HFFc6 (cell line): ENCODE results near the gene ERBB4. TPM values are rescaled to one million over a fixed set of nuclear protein-coding genes. Genes with fewer than 3 reads are reported as not detected.

Source experiments
- DNase-seq: peaks from one replicate; pipeline ENCODE4 v3.0.0-alpha.2; 2018
- H3K27ac Mint-ChIP-seq: 2 replicates; pipeline ENCODE4 v1.8.0; 2020; ENCODE audit warnings: mild to moderate bottlenecking, mixed read lengths
- H3K27me3 Mint-ChIP-seq: 2 replicates; pipeline ENCODE4 v1.8.0; 2021; ENCODE audit warnings: mild to moderate bottlenecking, moderate library complexity, mixed read lengths; ENCODE audit not compliant: insufficient read depth
- H3K36me3 Mint-ChIP-seq: 2 replicates; pipeline ENCODE4 v1.8.0; 2021; ENCODE audit warnings: low read depth, mixed read lengths
- H3K4me1 Mint-ChIP-seq: 2 replicates; pipeline ENCODE4 v1.8.0; 2020; ENCODE audit warnings: low read depth, mixed read lengths
- H3K4me3 Mint-ChIP-seq: 2 replicates; pipeline ENCODE4 v1.8.0; 2020; ENCODE audit warnings: mild to moderate bottlenecking, moderate library complexity, mixed read lengths
- H3K9me3 Mint-ChIP-seq: 2 replicates; pipeline ENCODE4 v1.8.0; 2020; ENCODE audit warnings: mild to moderate bottlenecking, mixed read lengths
- CTCF ChIP-seq: fragments of 200-600 bp; sonication (generic); IDR thresholded peaks from 2 replicates; pipeline ENCODE4 v1.5.0; 2021; ENCODE audit warnings: antibody characterized with exemption, mild to moderate bottlenecking
- total RNA-seq, 6 experiments: library from RNA; stranded (reverse); fragmentation: NEBNext Ultra II Directional; extraction: Animal tissue kit (Norgen Biotek cat#: 25700); gene quantifications; 2 replicates in 1 of 6; 3 replicates in 5 of 6; pipeline ENCODE4 v1.2.3, GENCODE V29; 2021

ERBB4 gene
- total RNA-seq, 6 experiments from 2014 or later = not detected

- Mint-ChIP-seq H3K4me3 (no peak overlapping the region), H3K27me3 (no peaks in the 10 kb centered on the region), H3K27ac (no peak overlapping the region), H3K36me3 (no peaks in the 10 kb centered on the region), H3K9me3 (peaks cover 17% of the 10 kb centered on the region; the same call in 1 of the 2 replicates), H3K4me1 (no peaks in the 10 kb centered on the region)
- no peak for DNase-seq
- no peak for TF ChIP-seq CTCF
Observed at GRCh38 chr2:211836409-211836808, 702.2 kb downstream of the ERBB4 start.

- no peak for TF ChIP-seq CTCF
- Mint-ChIP-seq H3K27ac (no peak overlapping the region), H3K4me1 (no peaks in the 10 kb centered on the region), H3K4me3 (no peak overlapping the region), H3K36me3 (no peaks in the 10 kb centered on the region), H3K27me3 (no peaks in the 10 kb centered on the region), H3K9me3 (peaks cover 17% of the 10 kb centered on the region; the same call in 1 of the 2 replicates)
- no peak for DNase-seq
Observed at GRCh38 chr2:211835695-211836094, 702.9 kb downstream of the ERBB4 start.

- H3K4me3 Mint-ChIP-seq = no peak overlapping the region
- no peak for TF ChIP-seq CTCF
Observed at GRCh38 chr2:211833582-211834279, 704.9 kb downstream of the ERBB4 start.

GRCh38 chr2:211829725-211830124 is 708.9 kb downstream of the ERBB4 start:
- no peak for DNase-seq
- peaks cover 18% of the 10 kb centered on the region for H3K9me3 Mint-ChIP-seq
- H3K27ac Mint-ChIP-seq = no peak overlapping the region
- no peak for TF ChIP-seq CTCF
- no peaks in the 10 kb centered on the region for H3K4me1 Mint-ChIP-seq
- no peaks in the 10 kb centered on the region for H3K36me3 Mint-ChIP-seq
- H3K4me3 Mint-ChIP-seq = no peak overlapping the region
- no peaks in the 10 kb centered on the region for H3K27me3 Mint-ChIP-seq

More at GRCh38 chr2:211833582-211834279, 704.9 kb downstream of the ERBB4 start:
- Mint-ChIP-seq H3K27me3 (no peaks in the 10 kb centered on the region), H3K36me3 (no peaks in the 10 kb centered on the region), H3K9me3 (peaks cover 19% of the 10 kb centered on the region), H3K4me1 (no peaks in the 10 kb centered on the region), H3K27ac (no peak overlapping the region)
- no peak for DNase-seq

GRCh38 chr2:211823886-211824479 is 714.6 kb downstream of the ERBB4 start:
- Mint-ChIP-seq H3K27ac (no peak overlapping the region), H3K36me3 (no peaks in the 10 kb centered on the region), H3K4me3 (no peak overlapping the region), H3K27me3 (no peaks in the 10 kb centered on the region), H3K4me1 (no peaks in the 10 kb centered on the region), H3K9me3 (peaks cover 38% of the 10 kb centered on the region)
- DNase-seq = no peak
- TF ChIP-seq CTCF = no peak
